ENCODE results near the gene PGM5.
A peak's percentile ranks its signal among the peaks of the same experiment; 100 is the strongest.

PGM5 gene

GRCh38 chr9:68538200-68538599 is 181.8 kb downstream of the PGM5 start:
- no peak for DNase-seq (ENCODE audit: low spot score)

- DNase-seq (ENCODE audit: low spot score) = no peak
Observed at GRCh38 chr9:68540712-68541535, 184.5 kb downstream of the PGM5 start, which contains the start of gene TMEM252. TSS of gene TMEM252 (minus strand) at chr9:68540883. CDS start at chr9:68540814, 69 bp downstream.

GRCh38 chr9:68541568-68541967 is 185.2 kb downstream of the PGM5 start:
- no peak for DNase-seq (ENCODE audit: low spot score)

GRCh38 chr9:68545033-68545705 is 188.8 kb downstream of the PGM5 start:
- no peak for DNase-seq (ENCODE audit: low spot score)

- no peak for DNase-seq (ENCODE audit: low spot score)
Observed at GRCh38 chr9:68546596-68547390, 190.4 kb downstream of the PGM5 start.

- no peak for DNase-seq (ENCODE audit: low spot score)
Observed at GRCh38 chr9:68547417-68547816, 191.0 kb downstream of the PGM5 start.

GRCh38 chr9:68548241-68548640 is 191.8 kb downstream of the PGM5 start:
- no peak for DNase-seq (ENCODE audit: low spot score)

- no peak for DNase-seq (ENCODE audit: low spot score)
Observed at GRCh38 chr9:68551191-68551590, 194.8 kb downstream of the PGM5 start.

- DNase-seq (ENCODE audit: low spot score) = no peak
Observed at GRCh38 chr9:68552700-68553476, 196.5 kb downstream of the PGM5 start.

- no peak for DNase-seq (ENCODE audit: low spot score)
Observed at GRCh38 chr9:68555437-68556150, 199.2 kb downstream of the PGM5 start.

GRCh38 chr9:68558545-68558944 is 202.1 kb downstream of the PGM5 start:
- no peak for DNase-seq (ENCODE audit: low spot score)

- peak; percentile 14 for DNase-seq (ENCODE audit: low spot score)
Observed at GRCh38 chr9:68560071-68560844, 203.8 kb downstream of the PGM5 start.

GRCh38 chr9:68562461-68562860 is 206.1 kb downstream of the PGM5 start:
- no peak for DNase-seq (ENCODE audit: low spot score)

GRCh38 chr9:68567565-68567964 is 211.2 kb downstream of the PGM5 start:
- no peak for DNase-seq (ENCODE audit: low spot score)

- DNase-seq (ENCODE audit: low spot score) = no peak
Observed at GRCh38 chr9:68574150-68574549, 217.7 kb downstream of the PGM5 start.

- DNase-seq (ENCODE audit: low spot score) = no peak
Observed at GRCh38 chr9:68575817-68576216, 219.4 kb downstream of the PGM5 start.

GRCh38 chr9:68577774-68578591 is 221.6 kb downstream of the PGM5 start:
- DNase-seq (ENCODE audit: low spot score) = no peak

Data from AG20443 (cell line).